GM21528 (cell line): ENCODE measurements around the gene CCL17.
"Not testable (repeated sequence)": the region's sequence is repeated elsewhere in the genome, so short reads cannot be mapped to it uniquely, and the experiment has no call there.

Experiments used
- ATAC-seq: cut with Tn5 transposase; IDR thresholded peaks from one replicate; pipeline ENCODE4 v1.9.1; 2021; ENCODE audit warnings: mild to moderate bottlenecking, moderate library complexity; ENCODE audit not compliant: unreplicated experiment, low FRiP score

Gene CCL17

DNA sequence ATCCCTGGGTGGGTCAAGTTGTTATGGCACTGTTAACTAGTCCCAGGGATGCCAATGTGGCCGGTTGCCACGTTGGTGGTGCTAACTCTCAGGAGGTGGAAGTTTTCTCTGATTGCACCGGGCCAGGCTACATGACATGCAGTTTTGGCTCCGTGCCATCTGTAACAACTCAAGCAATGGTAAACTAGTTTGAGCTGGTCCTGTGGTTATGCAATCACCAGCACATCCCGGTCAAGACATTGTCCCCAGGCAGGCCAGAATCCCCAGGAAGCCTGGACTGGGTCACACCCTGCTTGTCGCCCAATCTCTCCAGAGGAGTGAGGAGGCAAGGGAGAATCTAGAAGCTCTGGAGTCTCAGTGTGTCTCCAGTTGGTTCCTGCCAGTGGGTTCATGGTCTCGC, 10.1 kb upstream of the CCL17 start:
- ATAC-seq: no peak

DNA sequence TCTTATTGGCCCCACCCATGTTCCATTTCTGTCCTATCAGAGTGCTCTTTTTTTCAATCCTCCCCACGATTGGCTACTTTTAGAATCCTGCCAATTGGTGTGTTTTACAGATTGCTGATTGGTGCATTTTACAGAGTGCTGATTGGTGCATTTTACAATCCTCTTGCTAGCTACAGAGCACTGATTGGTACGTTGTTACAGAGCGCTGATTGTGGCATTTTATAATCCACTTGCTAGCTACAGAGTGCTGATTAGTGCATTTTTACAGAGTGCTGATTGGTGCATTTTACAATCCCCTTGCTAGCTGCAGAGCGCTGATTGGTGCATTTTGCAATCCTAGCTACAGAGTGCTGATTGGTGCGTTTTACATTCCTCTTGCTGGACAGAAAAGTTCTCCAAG, 9.5 kb upstream of the CCL17 start:
- ATAC-seq: no peak

DNA sequence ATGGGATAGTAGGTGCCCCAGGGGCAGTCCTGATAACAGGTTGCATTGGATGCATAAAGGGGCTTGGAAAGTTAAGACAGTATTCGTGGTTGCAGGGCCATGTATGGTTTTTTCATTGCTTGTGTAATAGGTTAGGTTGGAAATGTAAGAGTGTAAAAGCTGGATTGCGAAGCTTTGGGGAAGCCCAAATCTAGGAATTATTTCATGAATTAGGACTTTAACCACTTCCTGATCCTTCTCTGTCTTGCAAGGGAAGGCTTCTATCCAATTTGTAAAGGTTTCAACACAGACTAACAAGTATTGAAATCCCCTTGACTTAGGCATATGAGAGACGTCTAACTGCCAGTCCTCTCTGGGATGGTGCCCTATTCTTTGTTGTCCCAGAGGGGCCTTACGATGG, 7.8 kb upstream of the CCL17 start:
- ATAC-seq: no peak

DNA sequence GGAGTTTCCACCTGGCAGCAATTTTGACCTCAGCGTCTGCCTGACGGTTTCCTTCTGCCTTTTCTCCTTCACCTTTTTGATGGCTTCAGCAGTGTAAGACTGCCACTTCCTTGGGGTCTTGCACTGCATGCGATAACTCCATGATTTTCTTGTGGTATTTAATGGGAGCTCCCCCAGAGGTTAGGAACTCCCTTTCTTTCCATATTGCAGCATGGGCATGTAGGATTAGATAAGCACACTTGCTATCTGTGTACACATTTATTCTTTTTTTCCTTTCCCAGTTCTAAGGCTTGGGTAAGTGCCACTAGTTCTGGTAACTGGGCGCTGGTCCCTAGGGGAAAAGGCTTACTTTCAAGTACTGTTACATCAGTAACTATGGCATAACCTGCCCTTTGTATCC, 7.1 kb upstream of the CCL17 start:
- ATAC-seq: not testable (repeated sequence)

DNA sequence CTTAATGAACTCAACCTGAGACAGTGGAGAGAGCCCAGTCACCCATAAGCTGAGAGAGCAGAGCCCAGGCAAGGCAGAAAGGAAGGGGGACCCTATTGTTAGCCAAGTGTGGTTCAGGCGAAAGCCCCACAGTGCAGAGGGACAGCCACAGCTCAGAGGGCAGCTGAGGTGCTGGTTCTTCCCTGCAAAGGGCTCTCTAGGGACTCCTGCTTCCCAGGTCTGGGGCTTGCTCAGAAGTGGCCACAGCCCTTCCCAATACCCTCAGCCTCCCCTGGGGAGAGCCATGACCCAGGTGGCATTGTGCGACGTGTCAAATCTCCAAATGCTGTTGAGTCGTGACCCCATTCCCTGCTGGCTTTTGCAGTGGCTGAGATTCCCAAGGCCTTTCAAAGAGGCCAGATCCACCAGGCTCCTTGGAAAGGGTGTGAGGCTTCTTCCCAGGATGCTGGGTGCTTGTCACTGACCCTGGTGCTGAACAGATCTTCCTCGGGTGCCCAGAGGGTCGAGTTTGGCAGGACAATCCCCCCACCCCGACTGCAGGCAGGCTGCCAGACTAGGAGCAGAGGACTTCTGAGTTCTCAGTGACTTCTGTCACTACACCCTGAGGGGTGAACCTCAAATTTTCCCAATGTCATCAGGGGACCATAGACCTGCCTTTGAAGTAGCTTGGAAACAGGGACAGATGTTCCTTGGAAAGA, 2.5 kb upstream of the CCL17 start:
- no peak for ATAC-seq

DNA sequence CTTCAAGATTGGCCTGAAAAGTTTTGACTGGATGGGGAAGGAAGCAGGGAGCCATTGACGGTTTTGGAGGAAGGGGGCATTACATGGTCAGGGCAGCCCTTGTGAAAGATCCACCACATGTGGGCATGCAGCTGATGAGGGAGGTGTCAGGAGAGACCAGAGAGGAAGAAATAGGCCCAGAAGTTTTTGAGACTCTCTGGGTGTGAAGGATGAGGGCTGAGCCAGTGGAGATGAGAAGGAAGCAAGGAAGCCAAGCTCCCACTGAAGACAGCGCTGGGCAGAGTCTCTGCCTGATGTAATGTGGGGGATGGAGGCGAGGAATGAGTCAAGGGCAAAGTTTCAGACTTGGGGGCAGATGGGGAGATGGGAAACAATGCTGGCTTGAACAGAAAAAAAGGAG, 530 bp downstream of the CCL17 start:
- ATAC-seq: no peak

DNA sequence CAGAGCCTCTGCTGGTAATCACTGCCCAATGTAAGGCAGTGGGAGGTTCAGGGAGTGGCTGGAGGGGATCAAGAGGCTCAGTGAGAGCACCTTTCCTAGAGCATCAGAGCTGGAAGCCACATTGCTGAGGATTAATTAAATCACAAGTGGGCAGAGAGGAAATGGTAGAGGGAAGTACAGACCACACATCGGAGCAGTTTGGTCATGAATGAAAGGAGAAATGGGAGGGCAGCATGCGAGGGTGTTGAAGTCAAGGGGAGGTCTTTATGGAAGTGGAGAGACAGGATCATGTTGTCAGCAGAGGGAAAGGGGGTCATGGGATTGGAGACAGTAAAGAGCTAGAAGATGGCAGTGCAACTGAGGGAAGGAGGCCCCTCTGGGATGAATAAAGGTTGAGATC, 2.3 kb downstream of the CCL17 start:
- ATAC-seq: no peak

DNA sequence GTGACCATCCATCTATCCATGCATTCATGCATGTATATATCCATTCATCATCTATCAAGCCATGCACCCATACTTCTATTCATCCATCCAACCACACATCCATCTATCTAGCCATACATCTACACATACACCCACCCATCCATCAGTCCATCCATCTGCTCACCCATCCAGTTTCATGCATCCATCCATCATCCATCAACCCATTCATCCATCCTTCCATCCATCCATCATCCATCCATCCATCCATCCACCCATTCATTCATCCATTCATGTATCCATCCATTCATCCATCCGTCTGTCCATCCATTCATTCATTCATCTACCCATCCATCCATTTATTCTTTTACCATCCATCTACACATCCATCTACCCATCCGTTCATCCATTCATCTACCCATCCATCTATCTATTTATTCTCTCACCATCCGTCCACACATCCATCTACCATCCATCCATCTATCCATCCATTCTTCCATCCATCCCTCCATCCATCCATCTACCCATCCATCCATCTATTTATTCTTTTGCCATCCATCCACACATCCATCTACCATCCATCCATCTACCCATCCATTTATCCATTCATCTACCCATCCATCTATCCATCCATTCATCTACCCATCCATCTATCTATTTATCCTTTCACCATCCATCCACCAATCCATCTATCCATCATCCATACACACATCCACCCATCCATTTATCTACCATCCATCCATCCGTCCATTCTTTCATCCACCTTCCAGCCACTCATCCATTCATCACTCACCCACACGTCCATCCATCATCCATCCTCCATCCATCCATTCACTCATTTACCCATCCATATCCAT, 3.2 kb downstream of the CCL17 start:
- no peak for ATAC-seq

DNA sequence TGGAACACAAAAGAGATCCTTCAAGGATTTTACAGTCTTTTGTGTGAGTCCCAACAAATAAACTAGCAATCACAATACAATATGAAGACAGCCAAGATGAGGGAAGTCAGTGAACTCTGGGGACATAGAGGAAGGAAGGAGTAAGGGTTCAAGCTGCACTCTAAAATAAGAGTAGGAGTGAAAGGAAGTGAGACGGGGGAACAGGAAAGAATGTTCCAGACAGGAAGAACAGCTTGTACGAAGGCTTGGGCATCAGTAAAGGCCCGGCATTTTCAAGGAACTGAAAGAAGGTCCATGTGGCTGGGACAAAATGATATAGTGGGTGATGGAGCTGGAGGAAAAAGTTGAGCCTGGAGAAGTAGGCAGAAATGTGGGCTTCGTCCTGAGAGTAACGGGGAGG, 4.5 kb downstream of the CCL17 start:
- no peak for ATAC-seq

DNA sequence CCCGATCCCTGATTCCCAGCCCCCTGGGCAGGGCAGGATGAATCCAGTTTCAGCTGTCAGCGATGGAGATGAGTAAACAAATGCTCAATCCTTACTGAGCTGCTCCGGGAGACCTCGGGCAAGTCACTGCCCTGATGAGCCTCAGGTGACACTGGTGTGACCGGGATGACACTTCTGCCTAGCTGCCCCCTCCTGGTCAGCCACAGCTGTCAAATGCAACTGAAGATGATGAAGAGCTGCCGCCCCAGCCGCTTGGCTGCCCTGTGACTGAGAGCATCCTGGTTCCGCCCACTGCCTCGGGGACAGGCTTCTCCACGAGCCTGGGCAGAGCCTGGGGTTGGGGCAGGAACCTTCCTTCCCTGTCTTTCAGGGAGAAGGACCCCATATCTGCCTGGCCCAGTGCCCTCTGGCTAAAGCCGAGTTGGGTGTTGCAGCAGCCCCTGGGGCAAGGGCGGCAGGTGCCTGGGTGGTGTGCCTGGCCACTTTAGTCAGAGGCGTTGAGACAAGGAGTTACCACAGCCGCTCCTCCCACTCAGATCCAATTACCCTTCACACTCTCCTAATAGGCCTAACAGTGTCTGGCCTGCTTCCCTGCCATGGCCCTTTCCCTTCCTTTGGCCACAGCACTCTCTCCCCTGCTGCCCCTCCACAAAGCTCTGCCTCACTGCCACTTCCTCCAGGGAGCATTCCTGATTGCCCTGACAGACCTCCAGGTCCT, 5.5 kb downstream of the CCL17 start:
- ATAC-seq: no peak

DNA sequence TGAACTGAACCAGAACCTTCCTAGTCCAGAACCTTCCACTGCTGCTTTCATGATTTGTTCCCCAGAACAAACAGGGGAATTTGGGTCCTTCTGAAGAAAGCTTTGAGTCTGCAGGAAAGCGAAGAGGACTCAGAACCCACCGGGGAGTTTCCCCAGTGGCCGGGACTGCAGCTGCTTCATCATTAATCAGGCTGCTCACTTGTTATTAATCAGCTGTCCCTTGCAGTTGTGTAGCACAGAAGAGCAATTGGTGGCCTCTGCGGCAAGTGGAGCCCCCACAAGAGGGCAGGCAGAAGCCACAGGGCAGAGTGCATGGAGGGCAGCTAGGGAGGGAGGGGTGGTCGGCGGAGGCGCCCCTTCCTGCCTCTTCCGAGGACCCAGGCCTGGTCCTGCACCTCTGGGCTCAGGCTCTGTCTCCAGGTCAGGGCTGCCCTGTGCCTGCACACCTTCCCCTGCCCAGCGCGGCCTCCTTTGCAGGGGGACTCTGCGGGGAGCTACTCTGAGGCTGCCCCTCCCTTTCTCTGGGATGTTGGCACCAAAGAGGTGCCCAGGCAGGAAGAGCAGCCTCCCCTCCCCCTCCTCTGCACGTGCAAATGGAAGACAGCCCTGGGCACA, 6.9 kb downstream of the CCL17 start:
- ATAC-seq: no peak

DNA sequence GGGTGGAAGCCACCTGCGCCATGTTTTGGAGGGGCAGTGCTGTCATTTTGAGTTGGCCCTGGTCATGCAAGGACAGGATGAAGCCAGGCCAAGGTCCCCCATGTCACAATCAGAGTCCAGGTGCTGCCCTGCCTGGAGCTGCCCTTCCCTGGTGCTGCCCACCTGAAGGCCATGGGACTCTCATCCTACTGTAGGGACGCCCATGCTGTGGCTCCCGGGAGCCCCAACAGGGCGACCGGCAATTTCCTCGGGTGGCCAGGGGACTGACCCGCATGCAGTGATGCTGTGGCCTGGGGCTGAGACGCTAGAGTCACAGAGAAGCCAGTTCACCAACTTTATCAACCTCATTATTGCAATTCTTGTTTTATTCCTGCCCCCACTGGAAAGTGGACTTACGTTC, 8.0 kb downstream of the CCL17 start:
- ATAC-seq: no peak

DNA sequence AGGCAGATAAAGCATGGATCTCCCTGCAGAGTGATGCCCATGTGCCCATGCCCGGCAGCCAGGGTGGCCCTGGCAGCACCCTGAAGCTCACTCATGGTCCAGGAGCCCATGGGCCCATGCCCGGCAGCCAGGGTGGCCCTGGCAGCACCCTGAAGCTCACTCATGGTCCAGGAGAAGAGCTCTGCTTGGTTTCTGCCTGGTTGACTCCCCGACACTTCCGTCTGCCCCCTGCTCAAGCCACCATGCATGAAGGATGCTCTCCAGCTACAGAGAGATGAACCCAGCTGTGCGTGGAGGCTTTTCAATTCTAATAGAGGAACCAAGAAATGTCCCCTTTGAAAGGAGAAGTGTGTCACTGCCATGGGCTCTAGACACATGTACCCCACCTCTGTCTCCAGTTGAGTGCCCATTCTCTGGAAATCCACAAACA, 8.7 kb downstream of the CCL17 start:
- no peak for ATAC-seq

DNA sequence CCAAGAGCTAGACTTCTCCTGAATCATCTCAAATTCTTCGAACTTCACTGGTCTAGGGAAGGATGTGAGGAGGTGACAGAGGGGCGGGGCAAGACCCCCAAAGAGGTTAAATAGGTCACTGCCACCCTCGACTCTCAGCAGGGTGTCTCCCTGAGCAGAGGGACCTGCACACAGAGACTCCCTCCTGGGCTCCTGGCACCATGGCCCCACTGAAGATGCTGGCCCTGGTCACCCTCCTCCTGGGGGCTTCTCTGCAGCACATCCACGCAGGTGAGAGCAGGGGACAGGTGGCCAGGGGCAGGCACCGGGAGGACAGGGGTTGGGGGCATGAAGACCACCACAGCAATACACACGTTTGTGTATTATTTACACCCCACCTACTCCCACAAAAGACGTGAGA, 9.2 kb downstream of the CCL17 start:
- ATAC-seq: no peak

DNA sequence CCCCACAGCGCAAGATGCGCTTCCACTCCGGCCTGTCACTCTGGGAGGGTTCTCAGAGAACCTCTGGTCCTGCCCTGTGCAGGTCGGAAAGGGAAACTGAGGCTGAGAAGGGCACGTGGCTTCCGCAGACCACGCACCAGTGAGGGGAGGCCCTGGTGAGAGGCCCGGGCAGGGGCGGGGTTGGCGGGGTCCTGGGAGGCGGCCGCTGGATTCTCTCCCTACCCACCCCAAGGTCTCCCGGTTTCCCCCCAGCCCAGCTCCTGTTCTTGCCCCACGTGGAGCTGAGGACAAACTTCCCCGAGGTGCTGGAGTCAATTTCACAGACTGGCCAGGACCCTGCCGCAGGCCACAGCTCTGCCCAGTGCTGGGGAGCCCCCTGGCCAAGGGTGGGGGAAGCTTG, 11.5 kb downstream of the CCL17 start:
- no peak for ATAC-seq

DNA sequence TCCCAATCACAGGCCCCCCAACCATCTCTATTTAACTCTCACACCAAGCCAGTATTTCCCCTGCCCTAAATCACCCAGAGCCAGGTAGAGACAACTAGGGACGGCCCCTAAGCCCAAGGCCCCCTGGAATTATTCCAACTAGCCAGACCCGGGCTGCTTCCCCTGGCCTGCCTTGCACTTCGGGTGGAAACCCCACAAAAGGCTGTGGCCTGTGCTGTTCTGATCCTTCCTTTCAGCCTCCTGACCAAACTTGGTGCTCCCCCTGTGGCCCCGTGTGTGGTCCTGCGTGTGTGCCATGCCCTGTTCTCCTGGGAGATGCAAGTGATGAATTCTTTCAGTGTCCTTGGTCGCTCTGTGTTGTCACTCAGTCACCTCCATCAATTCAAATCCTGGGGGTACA, 14.9 kb downstream of the CCL17 start:
- no peak for ATAC-seq

DNA sequence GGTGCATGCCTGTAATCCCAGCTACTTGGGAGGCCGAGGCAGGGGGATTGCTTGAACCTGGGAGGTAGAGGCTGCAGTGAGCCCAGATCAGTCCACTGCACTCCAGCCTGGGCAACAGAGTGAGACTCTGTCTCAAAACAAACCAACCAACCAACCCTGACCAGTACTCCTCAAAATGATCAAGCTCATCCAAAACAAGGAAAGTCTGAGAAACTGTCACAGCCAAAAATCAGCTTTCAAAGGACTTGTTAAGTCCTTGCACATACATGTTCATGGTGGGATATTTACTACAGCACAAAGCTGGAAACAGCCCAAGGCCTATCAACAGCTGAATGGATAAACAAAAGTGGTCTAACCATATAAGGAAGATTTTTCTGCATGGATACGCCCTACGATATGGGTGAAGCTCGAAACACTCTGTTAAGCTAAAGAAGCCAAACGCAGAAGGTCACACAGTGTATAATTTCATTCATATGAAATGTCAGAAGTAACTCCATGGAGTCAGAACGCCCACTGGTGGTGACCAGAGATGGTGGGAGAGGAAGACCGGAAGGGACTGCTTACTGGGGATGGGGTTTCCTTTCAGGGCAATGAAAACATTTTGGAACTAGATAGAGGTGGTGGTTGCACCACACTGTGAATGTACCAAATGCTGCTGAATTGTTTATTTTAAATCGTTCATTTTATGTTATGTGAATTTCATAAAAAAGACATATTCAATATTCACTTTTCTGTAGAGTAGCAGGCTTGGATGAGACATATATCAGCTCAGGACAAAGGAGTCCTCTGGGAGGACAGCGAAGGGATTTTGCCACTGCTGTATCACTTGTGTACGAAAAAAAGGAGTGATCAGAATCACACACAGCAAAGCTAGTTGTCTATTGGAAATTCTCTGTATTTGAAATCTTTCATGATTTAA, 17.7 kb downstream of the CCL17 start:
- ATAC-seq: no peak

DNA sequence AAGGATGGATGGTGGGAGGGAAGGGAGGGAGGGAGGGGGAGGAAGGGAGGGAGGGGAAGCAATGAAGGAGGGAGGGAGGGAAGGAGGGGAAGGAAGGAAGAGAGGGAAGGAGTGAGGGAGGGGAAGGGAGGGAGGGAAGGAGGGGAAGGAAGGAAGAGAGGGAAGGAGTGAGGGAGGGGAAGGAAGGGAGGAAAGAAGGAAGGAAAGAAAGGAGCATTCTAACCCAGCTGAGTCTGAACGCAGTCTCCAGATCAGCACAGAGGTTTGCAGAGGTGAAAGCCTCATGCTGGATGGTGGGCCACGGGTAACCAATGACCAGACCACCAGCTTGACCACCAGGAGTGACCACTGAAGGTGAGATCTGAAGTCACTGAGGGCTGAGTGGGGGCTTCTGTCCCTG, 18.6 kb downstream of the CCL17 start:
- no peak for ATAC-seq

DNA sequence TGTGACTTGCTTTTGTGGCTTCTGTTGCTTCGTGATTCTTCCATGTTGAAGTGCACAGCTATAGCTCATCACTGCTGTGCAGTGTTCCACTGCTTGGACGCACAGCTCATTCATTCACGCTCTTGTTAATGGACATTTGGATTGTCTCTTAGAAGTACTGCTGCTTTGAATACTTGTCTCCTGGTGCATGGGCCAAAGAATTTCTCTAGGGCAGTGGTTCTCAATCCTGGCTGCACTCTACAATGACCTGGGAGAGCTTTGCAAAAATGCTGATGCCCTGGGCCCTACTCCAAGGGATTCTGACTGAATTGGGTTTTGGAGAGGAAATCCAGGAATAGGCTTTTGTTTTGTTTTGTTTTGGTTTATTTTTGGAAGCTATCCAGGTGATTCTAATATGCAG, 20.0 kb downstream of the CCL17 start:
- ATAC-seq: no peak

DNA sequence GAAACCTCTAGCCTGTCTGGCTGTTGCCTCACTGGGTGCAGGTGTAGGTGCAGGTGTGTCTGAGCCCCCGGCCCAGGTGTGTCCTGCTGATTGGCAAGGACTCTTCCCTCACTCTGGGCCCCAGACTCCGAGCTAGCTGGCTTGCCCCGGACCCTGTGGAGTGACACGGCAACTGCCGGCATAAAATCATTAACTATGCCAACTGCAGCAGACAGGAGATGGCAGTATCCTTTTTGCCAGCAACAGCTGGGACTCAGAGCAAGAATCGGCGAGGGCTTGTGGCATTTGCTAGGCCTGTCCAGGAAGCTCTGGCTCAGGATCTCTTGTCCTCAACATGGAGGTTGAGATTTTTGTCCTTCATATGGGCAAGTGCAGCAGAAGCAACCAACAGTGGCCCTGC, 21.8 kb downstream of the CCL17 start:
- no peak for ATAC-seq
